GM19328 (cell line): ENCODE results near the gene ETNK1.
"Not testable (repeated sequence)": the region's sequence is repeated elsewhere in the genome, so short reads cannot be mapped to it uniquely, and the experiment has no call there.

Experiments used
- ATAC-seq: cut with Tn5 transposase; IDR thresholded peaks from one replicate; pipeline ENCODE4 v1.9.1; 2021; ENCODE audit warnings: mild to moderate bottlenecking, moderate library complexity; ENCODE audit not compliant: unreplicated experiment

Gene ETNK1, protein sequence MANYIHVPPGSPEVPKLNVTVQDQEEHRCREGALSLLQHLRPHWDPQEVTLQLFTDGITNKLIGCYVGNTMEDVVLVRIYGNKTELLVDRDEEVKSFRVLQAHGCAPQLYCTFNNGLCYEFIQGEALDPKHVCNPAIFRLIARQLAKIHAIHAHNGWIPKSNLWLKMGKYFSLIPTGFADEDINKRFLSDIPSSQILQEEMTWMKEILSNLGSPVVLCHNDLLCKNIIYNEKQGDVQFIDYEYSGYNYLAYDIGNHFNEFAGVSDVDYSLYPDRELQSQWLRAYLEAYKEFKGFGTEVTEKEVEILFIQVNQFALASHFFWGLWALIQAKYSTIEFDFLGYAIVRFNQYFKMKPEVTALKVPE

DNA sequence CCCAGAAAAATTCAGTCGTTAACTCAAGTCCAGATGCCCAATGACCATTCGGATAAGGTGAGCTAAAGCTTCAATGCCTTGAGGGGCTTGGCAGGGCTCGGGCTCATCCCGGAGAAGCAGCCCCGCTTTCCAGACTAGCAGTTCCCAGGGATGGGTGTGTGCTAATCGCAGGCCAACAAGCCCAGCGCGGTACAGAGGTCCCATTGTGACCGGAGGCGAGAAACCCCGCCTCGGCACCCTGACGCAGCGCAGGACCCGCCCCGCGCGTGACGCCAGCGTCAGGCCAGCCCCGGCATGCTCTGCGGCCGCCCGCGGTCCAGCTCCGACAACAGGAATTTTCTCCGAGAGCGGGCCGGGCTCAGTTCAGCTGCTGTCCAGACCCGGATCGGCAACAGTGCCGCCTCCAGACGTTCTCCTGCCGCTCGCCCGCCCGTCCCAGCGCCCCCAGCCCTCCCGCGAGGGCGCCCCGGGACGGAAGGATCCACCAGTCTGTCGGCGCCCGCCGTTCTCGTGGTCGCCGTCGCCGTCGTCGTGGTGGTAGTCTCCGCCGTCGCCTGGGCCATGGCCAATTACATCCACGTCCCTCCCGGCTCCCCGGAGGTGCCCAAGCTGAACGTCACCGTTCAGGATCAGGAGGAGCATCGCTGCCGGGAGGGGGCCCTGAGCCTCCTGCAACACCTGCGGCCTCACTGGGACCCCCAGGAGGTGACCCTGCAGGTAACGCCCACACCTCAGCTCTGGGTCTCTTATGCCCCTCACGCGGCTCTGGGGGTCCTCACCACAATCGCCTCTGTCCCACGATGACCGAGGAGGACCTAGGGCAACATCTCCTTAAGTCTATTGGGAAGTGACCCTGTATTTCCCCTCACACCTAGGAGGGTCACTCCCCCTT is at the start of gene ETNK1:
Gene ETNK1 (plus strand): TSS at position 302 of the 892 bp plus-strand sequence. CDS start 260 bp downstream, at position 562.
- peak; percentile 98 for ATAC-seq

DNA sequence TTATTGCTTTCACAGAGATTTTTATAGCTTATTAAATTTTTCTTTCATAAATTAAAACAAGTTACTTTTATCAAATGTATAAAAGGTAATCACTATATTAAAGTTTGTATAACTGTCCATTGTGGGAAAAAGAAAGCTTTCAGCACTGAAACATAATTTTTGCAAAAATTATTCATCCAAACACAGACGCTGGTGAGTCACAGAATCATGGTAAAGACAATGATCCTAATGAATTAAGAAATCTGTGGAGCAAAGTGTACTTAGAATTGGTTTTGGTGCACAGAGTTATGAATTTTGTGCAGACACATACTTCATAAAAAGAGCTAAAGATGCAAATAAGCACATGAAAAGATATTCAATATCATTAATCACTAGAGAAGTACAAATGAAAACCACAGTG is 48.9 kb upstream of the ETNK1 start:
- ATAC-seq = no peak

DNA sequence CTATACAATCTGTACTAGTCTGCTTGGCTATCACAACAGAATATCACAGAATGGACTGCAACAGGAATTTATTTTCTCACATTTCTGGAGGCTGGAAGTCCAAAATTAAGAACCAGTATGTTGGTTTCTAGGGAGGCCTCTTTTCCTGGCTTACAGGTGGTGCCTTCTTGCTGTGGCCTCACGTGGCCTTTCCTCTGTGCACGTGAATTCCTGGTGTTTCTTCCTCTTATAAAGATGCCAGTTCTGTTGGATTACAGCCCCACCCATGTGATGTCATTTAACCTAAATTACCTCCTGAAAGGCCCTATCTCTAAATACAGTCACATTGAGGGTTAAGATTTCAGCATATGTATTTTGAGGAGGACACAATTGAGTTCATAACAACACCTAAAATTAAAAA is 48.5 kb upstream of the ETNK1 start:
- no peak for ATAC-seq

DNA sequence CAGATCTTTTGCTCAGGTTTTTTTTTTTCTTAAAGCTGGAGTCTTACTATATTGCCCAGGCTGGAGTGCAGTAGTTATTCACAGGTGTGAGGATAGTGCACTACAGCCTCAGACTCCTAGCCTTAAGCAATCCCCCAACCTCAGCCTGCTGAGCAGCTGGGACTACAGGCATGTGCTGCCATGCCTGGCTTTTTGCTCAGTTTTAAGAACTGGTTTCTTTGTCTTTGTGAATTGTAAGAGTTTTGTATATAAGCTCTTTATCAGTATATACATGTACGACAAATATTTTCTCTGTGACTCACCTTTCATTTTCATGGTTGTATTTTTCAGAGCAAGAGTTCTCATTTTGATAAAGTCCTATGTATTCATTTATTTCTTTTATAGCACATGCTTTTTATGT is 47.3 kb upstream of the ETNK1 start:
- no peak for ATAC-seq

DNA sequence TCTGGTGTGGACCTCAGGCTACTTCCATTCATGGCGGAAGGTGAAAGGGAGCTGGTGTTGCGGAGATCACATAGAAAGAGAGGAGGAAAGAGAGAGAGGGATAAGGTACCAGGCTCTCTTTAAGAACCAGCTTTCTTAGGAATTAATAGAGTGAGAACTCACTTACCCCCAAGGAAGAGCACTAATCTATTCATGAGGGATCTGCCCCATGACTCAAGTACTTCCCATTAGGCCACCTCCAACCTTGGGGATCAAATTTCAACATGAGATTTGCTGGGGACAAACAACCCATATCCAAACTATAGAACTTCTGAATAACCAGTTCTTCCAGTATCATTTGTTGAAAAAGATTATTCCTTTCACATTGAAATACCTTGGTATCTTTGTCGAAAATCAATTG is 46.6 kb upstream of the ETNK1 start:
- no peak for ATAC-seq

DNA sequence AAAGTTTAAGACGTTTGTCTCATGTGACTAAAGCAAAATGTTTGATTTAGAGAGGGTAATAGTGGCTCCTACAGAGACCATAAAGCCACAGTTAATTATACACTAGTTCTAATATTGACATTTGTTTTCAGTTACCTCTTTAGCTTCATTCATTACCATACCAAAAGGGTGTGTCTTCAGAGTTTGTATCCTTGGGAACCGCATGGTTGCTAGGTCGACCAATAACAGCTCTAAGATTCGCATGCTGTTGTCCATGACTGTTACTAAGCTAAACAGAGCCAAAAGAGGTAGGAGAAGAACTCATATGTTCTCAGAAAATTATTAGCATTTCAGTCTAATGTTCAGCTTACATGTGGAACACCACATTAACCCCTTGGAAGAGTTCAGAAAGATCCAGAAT is 36.2 kb upstream of the ETNK1 start:
- no peak for ATAC-seq

DNA sequence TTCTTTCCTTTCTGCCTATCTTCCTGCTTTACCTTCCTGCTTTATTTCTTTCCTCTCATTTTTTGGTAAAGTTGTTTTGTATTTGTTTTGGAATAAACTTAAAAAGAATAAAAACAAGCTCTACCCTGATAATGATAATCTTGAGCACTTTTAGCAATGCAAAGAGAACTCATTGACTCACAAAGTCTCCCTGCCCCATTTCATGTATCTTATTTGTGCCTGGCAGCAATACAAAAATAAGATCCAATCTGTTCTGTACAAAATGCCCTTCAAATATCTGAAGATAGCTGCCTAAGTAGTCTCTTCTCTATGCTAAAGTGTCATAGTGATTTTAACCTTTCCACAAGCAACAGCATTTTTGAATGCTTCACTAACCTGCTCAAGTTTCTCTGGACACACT is 31.1 kb upstream of the ETNK1 start:
- ATAC-seq = no peak

DNA sequence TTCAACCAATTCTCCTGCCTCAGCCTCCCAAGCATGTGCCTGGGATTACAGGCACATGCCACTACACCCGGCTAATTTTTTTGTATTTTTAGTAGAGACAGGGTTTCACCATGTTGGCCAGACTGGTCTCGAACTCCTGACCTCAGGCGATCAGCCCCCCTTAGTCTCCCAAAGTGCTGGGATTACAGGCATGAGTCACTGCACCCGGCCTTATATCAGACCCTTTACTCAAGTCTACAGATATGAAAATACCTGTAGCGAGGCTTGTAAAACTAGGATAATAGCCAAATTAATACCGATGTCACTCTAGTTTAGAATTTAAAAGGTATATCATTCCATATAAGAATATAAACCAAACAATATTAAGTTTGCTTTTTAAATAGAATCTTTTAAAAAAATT is 27.4 kb upstream of the ETNK1 start:
- ATAC-seq = not testable (repeated sequence)

DNA sequence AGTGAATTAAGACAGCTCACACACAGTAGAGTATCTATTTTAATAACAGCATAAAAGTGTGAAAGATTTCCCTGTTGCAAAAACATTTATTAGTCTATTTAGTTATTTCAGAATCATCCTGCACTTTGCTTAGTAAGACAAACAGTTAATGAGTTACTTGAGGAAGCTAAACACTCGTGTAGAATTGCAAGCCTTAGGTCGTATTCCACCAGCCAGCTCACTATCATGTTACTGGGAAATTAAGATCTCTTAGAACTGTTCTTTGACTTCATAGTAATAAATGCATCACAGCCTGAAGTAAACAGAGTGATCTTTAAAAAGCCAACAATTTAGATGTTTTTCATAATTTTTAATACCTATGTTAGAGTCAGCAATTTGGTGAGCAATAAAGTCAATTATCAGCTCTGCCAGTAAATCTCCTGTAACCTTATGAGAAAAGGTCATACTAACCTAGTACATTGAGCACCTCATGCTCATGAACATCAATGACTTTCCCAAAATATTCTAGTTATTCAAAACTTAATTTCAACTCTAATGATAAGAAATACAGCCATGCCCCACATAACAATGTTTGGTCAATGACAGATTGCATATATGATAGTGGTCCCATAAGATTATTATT is 26.7 kb upstream of the ETNK1 start:
- ATAC-seq = no peak

DNA sequence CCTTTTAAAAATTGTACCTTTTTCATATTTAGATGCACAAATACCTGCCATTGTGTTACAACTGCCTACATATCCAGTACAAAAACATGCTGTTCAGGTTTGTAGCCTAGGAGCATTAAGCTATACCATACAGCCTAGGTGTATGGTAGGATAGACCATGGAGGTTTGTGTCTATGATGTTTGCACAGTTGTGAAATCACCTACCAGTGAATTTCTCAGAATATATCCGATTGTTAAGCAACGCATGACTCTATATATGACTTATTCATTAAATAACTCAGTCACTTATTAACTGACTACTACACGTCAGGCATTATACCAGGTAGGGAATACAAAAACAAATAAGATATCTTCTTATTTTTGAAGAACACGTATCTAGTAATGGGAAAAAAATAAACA is 26.2 kb upstream of the ETNK1 start:
- no peak for ATAC-seq

DNA sequence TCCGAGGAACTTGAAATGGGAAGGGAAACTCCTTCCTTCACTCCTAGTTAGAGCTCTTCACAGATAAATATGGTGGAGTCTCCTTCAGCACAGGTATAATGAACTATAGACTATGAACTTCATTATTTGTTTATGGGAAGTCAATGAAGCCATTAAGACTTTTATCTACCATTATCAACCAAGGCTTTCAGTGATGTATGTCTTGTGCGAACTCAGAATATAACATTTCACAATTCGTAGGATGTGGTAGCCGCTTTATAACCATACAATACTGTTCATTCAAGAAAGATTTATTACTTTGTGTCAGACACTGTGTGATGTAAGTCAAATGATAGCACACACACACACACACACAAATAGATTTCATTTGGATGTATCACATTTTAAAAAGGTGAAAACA is 24.8 kb upstream of the ETNK1 start:
- no peak for ATAC-seq

DNA sequence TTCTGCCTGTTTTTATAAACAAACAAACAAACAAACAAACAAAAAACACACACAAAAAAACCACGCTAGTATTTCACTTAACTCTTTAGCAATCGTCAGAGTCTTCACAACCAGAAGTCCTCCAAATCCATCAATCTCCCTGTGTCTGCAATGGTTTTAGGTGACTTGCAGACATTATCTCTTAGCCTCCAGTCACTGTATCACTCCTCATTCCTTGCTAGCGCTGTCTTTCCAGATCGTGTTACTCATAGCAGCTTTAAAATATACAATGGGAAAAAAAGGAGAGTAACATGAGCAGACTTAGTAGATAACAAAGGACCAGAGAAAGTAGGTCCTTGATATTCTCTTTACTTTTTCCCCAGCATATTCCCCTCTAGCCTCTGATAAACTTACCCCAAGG is 15.5 kb upstream of the ETNK1 start:
- no peak for ATAC-seq

DNA sequence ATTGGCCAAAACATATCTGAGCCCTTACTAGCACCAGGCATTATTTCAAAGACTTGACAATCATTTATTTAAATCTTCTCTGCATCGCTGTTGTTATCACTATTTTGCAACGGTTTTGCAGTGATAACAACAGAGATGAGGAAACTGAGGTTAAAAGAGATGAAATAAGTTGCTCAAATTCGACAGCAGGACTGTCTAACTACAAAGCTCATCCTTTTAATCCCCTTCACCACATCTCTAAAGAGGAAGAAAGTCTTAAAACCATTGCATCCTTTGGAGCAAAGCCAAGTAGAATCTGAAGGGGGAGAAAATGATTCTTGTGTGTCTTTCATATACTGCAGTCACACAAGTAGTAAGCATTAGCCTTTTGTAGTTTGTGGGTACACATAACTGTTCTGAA is 14.8 kb upstream of the ETNK1 start:
- no peak for ATAC-seq

DNA sequence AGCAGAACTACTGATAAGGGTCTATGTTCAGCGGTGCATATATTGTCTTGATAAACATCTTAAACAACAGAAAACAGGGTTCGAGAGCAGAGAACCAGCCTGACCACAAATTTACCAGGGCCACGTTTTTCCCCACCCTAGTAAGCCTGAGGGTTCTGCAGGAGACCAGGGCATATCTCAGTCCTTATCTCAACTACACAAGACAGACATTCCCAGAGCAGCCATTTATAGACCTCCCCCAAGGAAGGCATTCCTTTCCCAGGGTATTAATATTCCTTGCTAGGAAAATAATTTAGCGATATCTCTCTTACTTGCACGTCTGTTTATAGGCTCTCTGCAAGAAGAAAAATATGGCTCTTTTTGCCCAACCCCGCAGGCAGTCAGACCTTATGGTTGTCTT is 12.1 kb upstream of the ETNK1 start:
- not testable (repeated sequence) for ATAC-seq

DNA sequence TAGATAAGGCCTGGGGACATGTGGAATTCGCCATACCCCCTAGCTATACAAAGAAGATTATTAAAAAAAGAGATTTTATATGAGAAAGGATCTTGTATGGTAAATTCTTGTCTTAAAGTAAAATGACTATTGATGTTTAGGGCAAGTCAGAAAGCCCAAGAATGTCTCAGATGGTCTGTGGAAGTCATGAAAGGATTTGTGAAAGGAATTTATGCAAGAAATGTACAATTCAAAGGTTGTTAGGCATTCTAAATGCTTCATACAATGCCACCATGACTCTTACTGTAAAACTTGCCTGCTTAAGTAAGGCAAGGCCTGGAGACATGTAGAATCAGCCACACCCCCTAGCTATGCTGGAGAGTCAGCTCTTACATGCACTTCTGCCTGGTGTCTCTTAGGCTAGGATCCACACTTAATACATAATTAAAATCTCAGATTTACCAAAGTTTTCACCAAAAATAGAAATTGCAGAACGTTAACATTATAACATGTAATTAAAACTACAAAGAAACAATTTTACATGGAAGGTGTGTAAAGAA is 8.9 kb upstream of the ETNK1 start:
- ATAC-seq = no peak

DNA sequence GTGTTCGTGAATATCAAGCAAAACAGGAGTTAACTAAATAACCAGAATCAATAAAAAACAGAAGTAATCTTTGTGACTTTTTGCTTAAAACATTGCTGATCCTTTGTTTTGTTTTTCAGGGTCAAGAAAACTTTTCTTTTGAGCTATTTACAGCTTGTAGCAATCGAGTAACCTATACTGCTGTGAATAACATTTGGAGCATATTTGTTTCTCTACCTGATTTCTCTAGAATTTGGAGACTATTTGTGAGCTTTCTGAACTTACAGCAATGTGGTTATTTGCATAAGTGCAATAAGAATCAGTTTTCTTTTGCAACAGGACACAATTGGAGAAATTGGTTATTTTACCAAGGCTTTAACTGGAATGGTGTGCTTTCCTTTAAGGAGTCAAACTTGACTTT is 7.3 kb upstream of the ETNK1 start:
- ATAC-seq = no peak

DNA sequence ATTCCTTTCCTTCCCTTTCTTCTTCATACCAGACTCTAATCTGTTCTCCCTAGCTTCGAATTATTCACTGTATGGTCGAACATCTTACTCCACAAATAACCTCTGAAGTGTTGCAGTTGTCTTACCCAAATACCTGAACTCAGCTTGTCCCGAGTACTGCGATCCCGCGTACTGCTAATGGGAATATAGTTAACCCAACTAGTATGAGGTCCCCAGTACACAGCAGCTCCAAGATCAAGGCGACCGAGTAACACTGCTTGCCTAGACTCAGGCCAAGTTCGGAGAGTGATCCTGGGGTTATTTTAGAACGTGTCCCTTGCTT is 462 bp upstream of the ETNK1 start:
- no peak for ATAC-seq

DNA sequence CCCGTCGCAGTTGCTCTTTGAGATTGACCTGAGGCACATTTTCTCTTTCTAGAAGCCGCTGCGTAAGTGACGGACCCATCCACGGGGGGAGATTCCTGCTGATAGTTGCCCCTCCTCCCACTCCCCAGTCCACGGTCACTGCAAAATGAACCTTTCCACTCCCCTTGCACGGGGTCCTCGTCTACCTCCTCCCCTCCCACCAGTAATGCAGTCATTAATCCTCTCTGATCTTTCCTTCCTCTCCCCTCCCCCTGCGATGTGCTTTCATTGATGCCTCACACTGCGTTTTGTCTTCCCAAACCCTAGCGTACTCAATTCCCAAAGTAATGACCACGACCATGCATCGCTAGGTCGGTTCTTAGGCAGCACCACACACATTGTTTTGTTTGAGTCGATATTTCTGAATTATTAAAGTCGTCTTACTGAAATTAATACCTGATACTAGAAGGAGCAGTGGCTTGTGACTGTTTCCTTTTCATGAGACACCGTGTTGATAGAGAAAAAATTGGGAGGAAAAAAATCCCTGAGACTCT is 857 bp downstream of the ETNK1 start:
- peak; percentile 10 for ATAC-seq

DNA sequence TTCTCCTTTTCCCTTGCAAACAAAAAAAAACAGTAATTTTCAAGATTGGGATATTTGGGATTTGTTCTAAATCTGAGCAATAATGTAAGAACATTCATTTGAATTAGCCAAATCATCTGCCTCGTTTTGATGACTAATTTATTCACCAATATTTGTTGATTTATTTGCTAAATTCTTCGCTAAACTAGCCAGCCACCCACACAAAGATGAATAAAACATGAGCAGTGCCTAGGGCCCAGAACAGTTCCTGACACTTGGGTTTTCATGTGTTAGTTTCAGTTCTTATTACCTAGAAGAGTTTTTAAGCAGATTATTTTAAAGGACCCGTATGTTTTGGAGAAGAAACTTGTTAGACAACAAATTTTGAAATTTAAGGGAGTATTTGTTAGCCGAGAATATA is 1.4 kb downstream of the ETNK1 start:
- peak; percentile 44 for ATAC-seq

DNA sequence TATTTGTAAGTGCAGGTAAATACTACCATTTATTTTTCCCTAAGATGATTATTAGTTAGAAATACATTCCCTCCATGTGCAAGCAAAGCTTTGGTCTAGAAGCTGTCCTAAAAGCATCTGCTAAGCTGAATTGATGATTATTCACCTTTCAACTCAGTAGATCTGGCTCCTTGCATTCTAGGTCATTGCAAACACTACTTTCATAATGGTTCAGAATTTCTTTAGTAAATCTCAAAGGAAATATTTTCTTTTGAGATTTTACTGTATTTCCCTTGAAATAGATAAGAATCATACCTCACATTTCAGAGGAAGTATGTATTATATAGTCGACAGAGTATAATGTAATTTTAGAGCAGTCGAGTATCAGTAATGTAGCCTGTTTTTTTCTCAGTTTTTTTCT is 2.4 kb downstream of the ETNK1 start:
- ATAC-seq = no peak

DNA sequence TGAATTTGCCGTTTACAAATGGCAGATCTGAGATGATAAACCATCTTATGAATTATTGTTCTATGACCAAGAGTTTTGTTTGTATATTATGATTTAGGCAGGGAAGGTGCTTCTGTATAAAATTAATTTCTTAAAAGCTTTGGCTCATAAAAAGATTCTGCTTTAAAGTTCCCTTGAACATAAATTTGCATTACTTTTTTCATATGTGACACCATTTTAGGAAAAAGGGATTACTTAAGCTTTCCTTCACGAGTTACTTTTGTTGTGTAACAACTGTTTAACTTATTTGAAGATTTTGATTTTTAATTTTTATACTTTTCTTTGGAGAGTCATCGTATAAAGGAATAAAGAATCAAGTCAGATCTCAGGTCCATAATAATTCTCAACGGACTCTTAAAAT is 3.3 kb downstream of the ETNK1 start:
- no peak for ATAC-seq
